Activated naive CD4-positive, alpha-beta T cell treated with Interleukin-2 at 50 U/mL for 16 hours (primary cell): ENCODE measurements around the gene C12orf76.
"Not testable (repeated sequence)": the region's sequence is repeated elsewhere in the genome, so short reads cannot be mapped to it uniquely, and the experiment has no call there.

Experiments
- DNase-seq: peaks from one replicate; pipeline ENCODE4 v3.0.0-alpha.2; 2020

The C12orf76 gene

GRCh38 chr12:110048242-110049027, at the start of gene C12orf76:
TSS of gene C12orf76 (minus strand) at chr12:110048522. CDS start at chr12:110048495, 27 bp downstream.
- DNase-seq, result peak; percentile 91

GRCh38 chr12:110093631-110094311, 45.4 kb upstream of the C12orf76 start:
- DNase-seq, result no peak

- DNase-seq, result no peak
Observed at GRCh38 chr12:110091136-110091711, 42.9 kb upstream of the C12orf76 start.

- no peak for DNase-seq
Observed at GRCh38 chr12:110090266-110091135, 42.2 kb upstream of the C12orf76 start.

GRCh38 chr12:110088936-110089335, 40.6 kb upstream of the C12orf76 start:
- no peak for DNase-seq

DNA sequence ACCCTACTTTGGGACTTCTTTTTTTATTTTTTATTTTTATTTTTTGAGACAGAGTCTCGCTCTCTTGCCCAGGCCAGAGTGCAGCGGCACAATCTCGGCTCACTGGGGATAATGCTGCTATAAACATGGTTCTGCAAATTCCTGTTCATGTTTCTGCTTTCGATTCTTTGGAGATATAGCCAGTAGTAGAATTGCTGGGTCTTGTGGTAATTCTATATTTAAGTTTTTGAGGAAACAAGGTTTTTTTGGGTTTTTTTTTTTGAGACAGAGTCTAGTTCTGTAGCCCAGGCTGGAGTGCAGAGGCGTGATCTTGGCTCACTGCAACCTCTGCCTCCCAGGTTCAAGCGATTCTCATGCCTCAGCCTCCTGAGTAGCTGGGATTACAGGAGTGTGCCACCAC, 39.9 kb upstream of the C12orf76 start:
- DNase-seq, result not testable (repeated sequence)

GRCh38 chr12:110084314-110085015, 36.1 kb upstream of the C12orf76 start:
- no peak for DNase-seq

GRCh38 chr12:110080410-110080809, 32.1 kb upstream of the C12orf76 start:
- DNase-seq, result no peak

GRCh38 chr12:110079477-110080400, 31.4 kb upstream of the C12orf76 start:
- peak; percentile 78 for DNase-seq

DNA sequence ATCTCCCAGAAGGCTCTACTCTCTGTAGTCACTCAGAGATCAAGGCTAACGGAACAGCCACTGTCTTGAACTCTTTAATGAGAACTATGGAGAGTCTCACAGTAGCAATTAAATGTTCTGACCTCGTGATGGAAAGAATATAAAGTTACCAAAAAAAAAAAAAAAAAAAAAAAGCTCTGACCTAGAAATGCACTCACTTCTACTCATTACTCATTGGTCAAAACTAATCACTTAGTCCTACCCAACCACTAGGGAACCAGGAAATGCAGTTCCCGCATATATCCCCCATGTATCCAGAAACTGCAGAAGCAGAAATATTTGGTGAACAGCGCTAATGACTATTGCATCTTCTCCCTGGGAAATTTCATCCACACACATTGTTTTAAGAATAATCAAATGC, 29.5 kb upstream of the C12orf76 start:
- DNase-seq, result no peak

DNA sequence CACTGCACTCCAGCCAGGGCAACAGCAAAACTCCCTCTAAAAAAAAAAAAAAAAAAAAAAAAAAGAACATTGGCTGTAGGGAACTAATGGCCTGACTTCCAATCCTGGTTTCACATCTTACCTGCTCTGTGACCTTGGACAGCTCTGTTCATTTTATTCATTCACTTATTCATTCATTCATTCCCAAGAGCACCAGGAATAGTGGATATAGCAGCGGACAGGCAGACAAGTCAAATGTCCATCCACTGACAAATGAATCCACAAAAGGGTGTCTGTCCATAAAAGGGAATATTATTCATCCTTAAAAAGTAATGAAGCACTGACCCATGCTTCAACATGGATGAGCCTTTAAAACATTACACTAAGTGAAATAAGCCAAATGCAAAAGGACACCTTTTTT, 27.6 kb upstream of the C12orf76 start:
- no peak for DNase-seq

- DNase-seq, result no peak
Observed at GRCh38 chr12:110074089-110074488, 25.8 kb upstream of the C12orf76 start.

DNA sequence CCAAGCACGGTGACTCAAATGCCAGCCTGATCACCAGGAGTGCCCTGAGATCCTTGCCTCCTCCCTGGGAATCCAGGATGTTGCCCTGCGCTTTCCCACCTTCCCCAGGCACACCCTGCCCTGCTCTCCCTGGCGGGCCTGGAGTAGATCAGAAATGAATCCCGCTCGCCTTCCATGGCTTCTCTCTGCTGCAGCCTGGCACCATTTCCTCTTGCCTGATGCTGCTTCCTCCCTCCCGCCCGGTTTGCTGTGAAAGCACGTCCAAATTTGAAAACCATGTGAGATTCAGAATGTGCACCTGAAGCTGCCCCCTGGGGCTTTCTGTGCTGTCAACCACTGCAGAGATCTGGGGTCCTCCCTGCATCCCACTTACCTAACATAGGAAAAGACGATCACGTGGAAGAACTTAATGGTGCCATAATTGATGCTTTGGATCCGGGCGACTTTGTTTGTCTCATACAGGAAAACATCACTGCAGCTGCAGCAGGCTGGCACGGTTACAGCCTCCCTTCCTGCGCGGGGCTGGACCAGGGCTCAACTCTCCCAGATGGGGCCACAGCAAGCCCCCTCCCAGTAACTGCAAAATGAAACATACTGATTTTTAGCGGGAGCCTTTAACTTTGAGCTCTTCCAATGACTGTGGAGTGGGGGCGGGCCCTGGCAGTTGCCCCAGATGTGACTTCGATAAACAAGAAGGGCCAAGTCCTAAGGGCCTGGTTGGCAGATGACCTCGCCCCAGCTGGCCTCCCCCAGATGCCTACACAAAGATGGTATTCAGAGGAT, 24.9 kb upstream of the C12orf76 start:
- peak; percentile 33 for DNase-seq

DNA sequence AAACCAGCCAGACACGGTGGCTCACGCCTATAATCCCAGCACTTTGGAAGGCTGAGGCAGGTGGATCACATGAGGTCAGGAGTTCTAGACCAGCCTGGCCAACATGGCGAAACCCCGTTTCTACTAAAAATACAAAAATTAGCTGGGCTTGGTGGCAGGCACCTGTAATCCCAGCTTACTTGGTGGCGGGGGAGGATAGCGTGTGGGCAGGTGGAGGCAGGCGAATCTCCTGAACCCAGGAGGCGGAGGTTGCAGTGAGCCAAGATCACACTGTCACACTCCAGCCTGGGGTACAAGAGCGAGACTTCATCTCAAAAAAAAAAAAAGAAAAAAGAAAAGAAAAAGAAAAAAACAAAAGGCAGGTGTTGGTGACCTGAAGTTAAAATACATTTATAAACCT, 24.3 kb upstream of the C12orf76 start:
- not testable (repeated sequence) for DNase-seq

GRCh38 chr12:110071967-110072366, 23.6 kb upstream of the C12orf76 start:
- DNase-seq, result no peak

DNA sequence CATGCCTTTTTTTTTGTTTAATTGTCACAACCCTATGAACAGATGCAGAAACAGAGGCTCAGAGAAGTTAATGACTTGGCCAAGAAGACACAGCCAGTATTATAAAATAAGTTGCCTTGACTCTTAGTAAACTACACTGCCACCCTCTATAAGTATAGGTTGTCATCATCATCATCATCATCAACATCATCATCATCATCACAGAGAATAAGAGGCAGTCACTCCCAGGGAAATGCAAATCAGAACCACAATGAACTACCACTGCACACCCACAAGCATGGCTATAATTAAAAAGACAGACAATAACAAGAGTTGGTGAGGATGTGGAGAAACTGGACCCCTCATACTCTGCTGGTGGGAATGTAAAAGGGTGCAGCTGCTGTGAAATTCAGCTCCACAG, 23.2 kb upstream of the C12orf76 start:
- DNase-seq, result no peak

- no peak for DNase-seq
Observed at GRCh38 chr12:110068654-110069053, 20.3 kb upstream of the C12orf76 start.

DNA sequence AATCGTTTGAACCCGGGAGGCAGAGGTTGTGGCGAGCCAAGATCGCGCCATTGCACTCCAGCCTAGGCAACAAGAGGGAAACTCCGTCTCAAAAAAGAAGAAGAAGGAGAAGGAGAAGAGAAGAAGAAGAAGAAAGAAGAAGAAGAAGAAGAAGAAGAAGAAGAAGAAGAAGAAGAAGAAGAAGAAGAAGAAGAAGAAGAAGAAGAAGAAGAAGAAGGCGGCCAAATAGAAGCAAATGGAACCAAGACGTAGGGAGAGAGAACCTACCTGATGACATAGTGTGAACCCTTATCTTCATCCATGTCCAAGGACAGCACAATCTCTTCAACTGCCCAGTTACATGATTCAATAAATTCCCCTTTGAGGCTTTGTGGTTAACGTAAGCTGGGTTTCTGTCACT, 19.8 kb upstream of the C12orf76 start:
- not testable (repeated sequence) for DNase-seq

DNA sequence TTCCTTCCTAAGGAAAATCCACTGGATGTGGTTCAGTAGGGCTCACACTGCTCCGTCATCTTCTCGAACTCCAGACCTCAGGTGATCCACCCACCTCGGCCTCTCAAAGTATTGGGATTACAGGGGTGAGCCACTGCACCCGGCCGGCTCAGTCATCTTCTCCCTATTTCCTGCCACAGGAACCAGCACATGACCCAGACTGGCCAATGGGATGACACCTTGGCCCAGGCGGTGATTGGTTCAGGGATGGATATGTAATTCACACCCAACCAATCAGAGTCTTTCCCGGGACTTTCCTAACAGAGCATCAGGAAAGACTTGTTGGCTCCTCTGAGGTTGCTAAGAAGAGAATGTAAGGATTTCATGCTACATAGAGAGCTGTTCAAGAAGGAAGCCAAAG, 19.2 kb upstream of the C12orf76 start:
- no peak for DNase-seq

DNA sequence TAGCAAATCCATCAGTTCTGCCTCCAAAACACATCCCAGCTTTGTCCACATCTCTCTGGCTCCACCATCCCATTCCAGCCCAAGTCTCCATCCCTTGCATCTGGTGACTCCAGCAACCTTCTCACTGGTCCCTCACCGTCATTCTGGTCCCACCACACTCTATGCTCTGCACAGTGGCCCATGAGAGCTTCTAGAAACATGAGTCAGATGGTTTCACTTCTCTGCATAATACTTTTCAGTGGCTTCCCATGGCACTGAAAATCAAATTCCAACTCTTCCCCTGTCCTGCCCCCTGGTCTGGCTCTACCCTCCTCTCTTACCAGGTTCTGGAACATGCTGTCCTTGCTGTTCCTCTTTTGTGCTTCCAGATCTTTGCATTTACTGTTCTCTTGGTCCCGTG, 17.2 kb upstream of the C12orf76 start:
- no peak for DNase-seq
